ENCODE data around the gene PRRC2C.

Gene PRRC2C

GRCh38 chr1:171635661-171636060 is 150.3 kb downstream of the PRRC2C start:
- DNase-seq (ENCODE audit: low read depth in 3 of 3, low spot score in 1 of 3): no peak

GRCh38 chr1:171636141-171636540 is 150.8 kb downstream of the PRRC2C start:
- no peak for DNase-seq (ENCODE audit: low read depth in 3 of 3, low spot score in 1 of 3)

GRCh38 chr1:171637928-171638576 is 152.7 kb downstream of the PRRC2C start:
- DNase-seq (ENCODE audit: low read depth in 3 of 3, low spot score in 1 of 3): no peak

- DNase-seq (ENCODE audit: low read depth in 3 of 3, low spot score in 1 of 3): no peak
Observed at GRCh38 chr1:171640225-171640624, 154.9 kb downstream of the PRRC2C start.

- DNase-seq (ENCODE audit: low read depth in 3 of 3, low spot score in 1 of 3): no peak
Observed at GRCh38 chr1:171641076-171641864, 155.9 kb downstream of the PRRC2C start.

- DNase-seq (ENCODE audit: low read depth in 3 of 3, low spot score in 1 of 3): no peak
Observed at GRCh38 chr1:171642197-171642596, 156.9 kb downstream of the PRRC2C start.

Measured in stimulated activated CD4-positive, alpha-beta T cell treated with anti-CD3 and anti-CD28 coated beads, TNF-alpha, amount 100 ng/mL, for 1 hour (primary cell).